Endothelial cell of umbilical vein (primary cell): Measurements from ENCODE around the gene CYP26A1. TPM values are rescaled to one million over a fixed set of nuclear protein-coding genes. Genes with fewer than 3 reads are reported as not detected.

Experiments
- BruUV-seq: library from RNA; stranded (reverse); fragments of 400-500 nt; replicated peaks from 2 replicates; lab custom pipeline; 2021; lab: Mats Ljungman, UMichigan
- CTCF ChIA-PET: fragments of 300-600, 350-600 bp; sonication (Branson Sonifier 250); formaldehyde crosslinking; loops from one replicate; lab custom pipeline; 2021; ENCODE audit warnings: antibody characterized with exemption, inconsistent platforms; lab: Charles Lee
- POLR2A ChIA-PET: fragments of 300-600, 350-600 bp; sonication (Branson Sonifier 250); formaldehyde crosslinking; loops from one replicate; lab custom pipeline; 2021; ENCODE audit warnings: antibody characterized with exemption, inconsistent platforms; lab: Charles Lee
- DNase-seq: peaks from one replicate; pipeline ENCODE4 v3.0.0-alpha.2; 2011; ENCODE audit warnings: low read depth, low spot score
- FAIRE-seq: peaks from 2 replicates; lab custom pipeline; 2011; peaks lifted over from hg19 to GRCh38; lab: Jason Lieb, UNC
- H2AFZ ChIP-seq: 2 replicates; pipeline ENCODE4 v1.6.0; 2012; ENCODE audit warnings: low read depth, low read length, control low read depth, inconsistent platforms
- H3K27ac ChIP-seq: 2 replicates; pipeline ENCODE4 v1.5.1; 2011; ENCODE audit warnings: low read depth, mild to moderate bottlenecking, control low read depth, low read length, moderate library complexity; ENCODE audit not compliant: insufficient read depth
- H3K27me3 ChIP-seq, 2 experiments: 2 replicates each; pipeline versions ENCODE4 v1.6.0 to v1.6.1; 2011; ENCODE audit warnings: low read length in 2 of 2, mixed read lengths in 1 of 2; ENCODE audit not compliant: control insufficient read depth in 2 of 2, insufficient read depth in 2 of 2
- H3K36me3 ChIP-seq, 2 experiments: 2 replicates in 1 of 2; 3 replicates in 1 of 2; pipeline ENCODE4 v1.5.1; 2011; ENCODE audit warnings: low read length in 2 of 2, mild to moderate bottlenecking in 1 of 2, moderate library complexity in 1 of 2; ENCODE audit not compliant: control insufficient read depth in 2 of 2, insufficient read depth in 2 of 2; ENCODE audit errors: extremely low read depth in 1 of 2
- H3K4me1 ChIP-seq: 3 replicates; pipeline ENCODE4 v1.5.1; 2011; ENCODE audit warnings: mild to moderate bottlenecking, low read length; ENCODE audit not compliant: control insufficient read depth, insufficient read depth; ENCODE audit errors: extremely low read depth
- H3K4me2 ChIP-seq: 2 replicates; pipeline ENCODE4 v1.6.1; 2011; ENCODE audit warnings: low read length, control low read depth, mixed read lengths; ENCODE audit not compliant: insufficient read depth
- H3K4me3 ChIP-seq, 3 experiments: fragments of 200-600 bp in 1 of 3; sonication (generic), shearing (Covaris generic) in 1 of 3; replicated peaks in 1 of 3; 2 replicates each; pipeline ENCODE4 v1.5.1; 2011 to 2016; ENCODE audit warnings: control low read depth in 3 of 3, low read length in 3 of 3, mild to moderate bottlenecking in 2 of 3, inconsistent platforms in 1 of 3, low read depth in 1 of 3, moderate library complexity in 1 of 3; ENCODE audit not compliant: insufficient read depth in 1 of 3
- H3K79me2 ChIP-seq: 2 replicates; pipeline ENCODE4 v1.6.0; 2012; ENCODE audit warnings: low read length, inconsistent platforms; ENCODE audit not compliant: control insufficient read depth, insufficient read depth
- H3K9ac ChIP-seq: replicated peaks from 2 replicates; pipeline ENCODE3; 2011; ENCODE audit warnings: low read length, control low read depth; ENCODE audit not compliant: insufficient read depth; ENCODE audit errors: extremely low read depth
- H3K9me1 ChIP-seq: replicated peaks from 3 replicates; pipeline ENCODE4 v1.6.0; 2011; ENCODE audit warnings: mild to moderate bottlenecking, low read length; ENCODE audit not compliant: control insufficient read depth, insufficient read depth; ENCODE audit errors: extremely low read depth
- H3K9me3 ChIP-seq: replicated peaks from 2 replicates; pipeline ENCODE4 v1.5.1; 2012; ENCODE audit warnings: low read length, inconsistent platforms; ENCODE audit not compliant: control insufficient read depth, insufficient read depth
- H4K20me1 ChIP-seq: replicated peaks from 2 replicates; pipeline ENCODE3; 2011; ENCODE audit warnings: mild to moderate bottlenecking, low read length; ENCODE audit not compliant: control insufficient read depth, insufficient read depth; ENCODE audit errors: extremely low read depth
- EZH2 ChIP-seq: IDR thresholded peaks from 2 replicates; pipeline ENCODE4 v1.6.1; 2012; ENCODE audit warnings: borderline replicate concordance, low read depth, mild to moderate bottlenecking, moderate library complexity, low read length, inconsistent platforms; ENCODE audit not compliant: severe bottlenecking
- FOS ChIP-seq: IDR thresholded peaks from 2 replicates; pipeline ENCODE4 v1.6.1; 2011; ENCODE audit warnings: mild to moderate bottlenecking, low read length, moderate library complexity, borderline replicate concordance; ENCODE audit not compliant: insufficient read depth
- GATA2 ChIP-seq: IDR thresholded peaks from 2 replicates; pipeline ENCODE4 v1.7.0; 2011; ENCODE audit warnings: low read depth, mild to moderate bottlenecking, moderate library complexity, mixed read lengths, low read length; ENCODE audit not compliant: insufficient read length, insufficient read depth
- JUN ChIP-seq: IDR thresholded peaks from 2 replicates; pipeline ENCODE4 v1.6.1; 2011; ENCODE audit warnings: borderline replicate concordance, low read depth; ENCODE audit not compliant: insufficient read length, insufficient read depth
- MYC ChIP-seq: IDR thresholded peaks from one replicate; pipeline ENCODE4 v1.6.1; 2011; ENCODE audit warnings: mild to moderate bottlenecking, low read depth, low read length
- POLR2A ChIP-seq: IDR thresholded peaks from 2 replicates; pipeline ENCODE4 v1.6.1; 2012; ENCODE audit warnings: low read depth, mild to moderate bottlenecking, control low read depth, low read length
- POLR2AphosphoS5 ChIP-seq: IDR thresholded peaks from 2 replicates; pipeline ENCODE4 v1.6.1; 2012; ENCODE audit warnings: low read depth, mild to moderate bottlenecking, control low read depth, low read length, moderate library complexity; ENCODE audit not compliant: insufficient read depth
- dilution Hi-C: fragments of 300-500 bp; cut with MboI; formaldehyde crosslinking; loops from one replicate; pipeline ENCODE4 v1.15.0; 2019; ENCODE audit warnings: low sequenced_read_pairs; ENCODE audit not compliant: extremely low pct_ligation_motif_present
- intact Hi-C: fragments of 100-400 bp; cut with micrococcal nuclease; formaldehyde crosslinking; loops from one replicate; pipeline ENCODE4 v1.10.0; 2022
- polyA plus RNA-seq, 4 experiments: library from polyadenylated mRNA; depleted of rRNA in 3 of 4; stranded (reverse) in 3 of 4; unstranded in 1 of 4; fragments of >200 nt; gene quantifications; 2 replicates each; pipeline versions ENCODE4 v1.2.1 to v1.2.3, GENCODE V29; 2011 to 2012; ENCODE audit warnings: missing spikeins in 1 of 4
- total RNA-seq: library from RNA; stranded (reverse); gene quantifications from 2 replicates; pipeline ENCODE4 v1.2.3, GENCODE V29; 2021
- TF ChIP-seq, protein P1 (sequence below), 2 donors: IDR thresholded peaks; 1 replicate in 1 of 2; 2 replicates in 1 of 2; pipeline ENCODE4 v1.5.1; 2011; ENCODE audit warnings: low read length in 2 of 2, mild to moderate bottlenecking in 2 of 2, moderate library complexity in 2 of 2, control low read depth in 1 of 2, inconsistent platforms in 1 of 2, low read depth in 1 of 2; ENCODE audit not compliant: insufficient read depth in 1 of 2; ENCODE audit errors: extremely low read depth in 1 of 2
- TF ChIP-seq, protein P2 (sequence below): IDR thresholded peaks from 2 replicates; pipeline ENCODE4 v1.6.1; 2011; ENCODE audit not compliant: insufficient read depth, insufficient read length

CYP26A1 gene
- total and polyA plus RNA-seq, 2 donors (not counting 3 experiments of a cell fraction or from before 2014, with no cell fraction given) = 0.95 to 4.4 TPM

DNA sequence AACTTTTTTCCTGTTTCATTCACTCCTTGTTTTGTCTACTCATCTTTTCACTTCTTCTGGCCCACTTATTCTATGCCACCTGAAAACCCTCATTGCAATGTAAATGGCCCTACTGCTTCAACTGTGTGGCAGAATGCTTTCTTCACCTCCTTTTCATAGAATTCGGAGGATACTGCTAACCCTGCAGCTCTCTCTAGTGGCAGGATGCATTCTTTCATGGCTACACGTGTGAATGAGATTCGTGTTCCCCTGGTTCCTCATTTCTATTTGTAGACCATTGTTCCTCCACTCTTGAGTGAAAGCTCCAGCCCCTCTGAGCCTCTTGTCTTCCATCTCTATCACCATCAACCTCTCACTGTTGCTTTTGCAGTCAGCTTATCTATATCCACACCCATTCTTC, 34.0 kb upstream of the CYP26A1 start:
- Histone ChIP-seq H3K9me3 (no peaks in the 10 kb centered on the region), H3K79me2 (no peaks in the 10 kb centered on the region), H3K4me2 (no peak overlapping the region), H3K27ac (no peak overlapping the region), H3K4me3 (no peak overlapping the region), H3K9ac (no peak overlapping the region), H3K9me1 (no peaks in the 10 kb centered on the region), H2AFZ (no peak overlapping the region), H3K27me3 (no peaks in the 10 kb centered on the region), H3K36me3 (peaks cover 2% of the 10 kb centered on the region in 2 experiments), H3K4me1 (peaks cover 19% of the 10 kb centered on the region), H4K20me1 (no peaks in the 10 kb centered on the region)
- ChIA-PET POLR2A (no interaction called here), CTCF (no interaction called here)
- intact Hi-C loops (no loop called here), dilution Hi-C loops (no loop called here)
- FAIRE-seq = no peak
- no peak for DNase-seq
- TF ChIP-seq EZH2 = no peak
- TF ChIP-seq POLR2AphosphoS5 = no peak
- TF ChIP-seq, protein P1, sequence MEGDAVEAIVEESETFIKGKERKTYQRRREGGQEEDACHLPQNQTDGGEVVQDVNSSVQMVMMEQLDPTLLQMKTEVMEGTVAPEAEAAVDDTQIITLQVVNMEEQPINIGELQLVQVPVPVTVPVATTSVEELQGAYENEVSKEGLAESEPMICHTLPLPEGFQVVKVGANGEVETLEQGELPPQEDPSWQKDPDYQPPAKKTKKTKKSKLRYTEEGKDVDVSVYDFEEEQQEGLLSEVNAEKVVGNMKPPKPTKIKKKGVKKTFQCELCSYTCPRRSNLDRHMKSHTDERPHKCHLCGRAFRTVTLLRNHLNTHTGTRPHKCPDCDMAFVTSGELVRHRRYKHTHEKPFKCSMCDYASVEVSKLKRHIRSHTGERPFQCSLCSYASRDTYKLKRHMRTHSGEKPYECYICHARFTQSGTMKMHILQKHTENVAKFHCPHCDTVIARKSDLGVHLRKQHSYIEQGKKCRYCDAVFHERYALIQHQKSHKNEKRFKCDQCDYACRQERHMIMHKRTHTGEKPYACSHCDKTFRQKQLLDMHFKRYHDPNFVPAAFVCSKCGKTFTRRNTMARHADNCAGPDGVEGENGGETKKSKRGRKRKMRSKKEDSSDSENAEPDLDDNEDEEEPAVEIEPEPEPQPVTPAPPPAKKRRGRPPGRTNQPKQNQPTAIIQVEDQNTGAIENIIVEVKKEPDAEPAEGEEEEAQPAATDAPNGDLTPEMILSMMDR (IDR thresholded peaks at IDR 0.05; ENCODE audit: extremely low read depth in 1 of 2, insufficient read depth in 1 of 2, low read depth in 1 of 2, low read length in 2 of 2) = no peak
- no peak for TF ChIP-seq FOS
- TF ChIP-seq, protein P2, sequence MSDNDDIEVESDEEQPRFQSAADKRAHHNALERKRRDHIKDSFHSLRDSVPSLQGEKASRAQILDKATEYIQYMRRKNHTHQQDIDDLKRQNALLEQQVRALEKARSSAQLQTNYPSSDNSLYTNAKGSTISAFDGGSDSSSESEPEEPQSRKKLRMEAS = no peak
- TF ChIP-seq GATA2 = no peak
- no peak for TF ChIP-seq POLR2A
- no peak for TF ChIP-seq MYC
- TF ChIP-seq JUN = no peak
- BruUV-seq = no TSS peak
